Measurements from ENCODE around the gene TLR3. TPM values are rescaled to one million over a fixed set of nuclear protein-coding genes. Genes with fewer than 3 reads are reported as not detected.

TLR3 gene
- total RNA-seq, 2 experiments from 2014 or later, result 0.28 to 0.47 TPM

GRCh38 chr4:186116697-186117096 is 47.7 kb downstream of the TLR3 start:
- Mint-ChIP-seq H3K27me3 (peaks cover 31% of the 10 kb centered on the region), H3K4me3 (no peak overlapping the region), H3K36me3 (ENCODE audit: low read depth) (no peaks in the 10 kb centered on the region), H3K4me1 (ENCODE audit: low read depth) (no peaks in the 10 kb centered on the region), H3K27ac (no peak overlapping the region), H3K9me3 (no peaks in the 10 kb centered on the region)
- H3K27ac ChIP-seq (ENCODE audit: low read depth in 1 of 2, low read length in 2 of 2), result no peak overlapping the region
- TF ChIP-seq CTCF (IDR thresholded peaks at IDR 0.05), result no peak
- ChIA-PET CTCF (no interaction called here), POLR2A (no interaction called here)
- no peaks in the 10 kb centered on the region for H3K9me3 ChIP-seq (ENCODE audit: control insufficient read depth in 1 of 2, insufficient read depth in 1 of 2, low read length in 2 of 2)
- no peaks in the 10 kb centered on the region for H3K4me1 ChIP-seq (ENCODE audit: insufficient read depth, low read length)
- H3K4me3 ChIP-seq (ENCODE audit: low read length), result no peak overlapping the region
- intact Hi-C loops (cut with DNase I, micrococcal nuclease), result no loop called here
- DNase-seq (no peak), ATAC-seq (ENCODE audit: poor library complexity) (no peak)
- peaks cover 8 to 9% of the 10 kb centered on the region in 2 experiments for H3K27me3 ChIP-seq (ENCODE audit: control insufficient read depth in 1 of 2, insufficient read depth in 2 of 2, low read length in 2 of 2)
- no peaks in the 10 kb centered on the region for H3K36me3 ChIP-seq (ENCODE audit: insufficient read depth, low read length)

- no peaks in the 10 kb centered on the region for H3K9me3 ChIP-seq (ENCODE audit: control insufficient read depth in 1 of 2, insufficient read depth in 1 of 2, low read length in 2 of 2)
- no peak overlapping the region for H3K27ac ChIP-seq (ENCODE audit: low read depth in 1 of 2, low read length in 2 of 2)
- DNase-seq, result no peak
- no peaks in the 10 kb centered on the region for H3K36me3 ChIP-seq (ENCODE audit: insufficient read depth, low read length)
- intact Hi-C loops (cut with DNase I, micrococcal nuclease), result no loop called here
- no peak overlapping the region for H3K4me3 ChIP-seq (ENCODE audit: low read length)
- H3K4me3 Mint-ChIP-seq, result no peak overlapping the region
- ATAC-seq (ENCODE audit: poor library complexity), result no peak
- peaks cover 31% of the 10 kb centered on the region for H3K27me3 Mint-ChIP-seq
- no peaks in the 10 kb centered on the region for H3K36me3 Mint-ChIP-seq (ENCODE audit: low read depth)
- no peaks in the 10 kb centered on the region for H3K4me1 ChIP-seq (ENCODE audit: insufficient read depth, low read length)
- H3K9me3 Mint-ChIP-seq, result no peaks in the 10 kb centered on the region
- peaks cover 8 to 9% of the 10 kb centered on the region in 2 experiments for H3K27me3 ChIP-seq (ENCODE audit: control insufficient read depth in 1 of 2, insufficient read depth in 2 of 2, low read length in 2 of 2)
- ChIA-PET POLR2A (interaction anchor here (0.7 kb wide), 1 partner anchor 1441 kb away, joined by 3 read pairs; no protein-coding TSS in a partner anchor), CTCF (no interaction called here)
- H3K27ac Mint-ChIP-seq, result no peak overlapping the region
- H3K4me1 Mint-ChIP-seq (ENCODE audit: low read depth), result no peaks in the 10 kb centered on the region
- no peak for TF ChIP-seq CTCF (IDR thresholded peaks at IDR 0.05)
Measured at GRCh38 chr4:186118582-186118981, 49.6 kb downstream of the TLR3 start.

- ChIA-PET CTCF (no interaction called here), POLR2A (no interaction called here)
- TF ChIP-seq CTCF (IDR thresholded peaks at IDR 0.05), result no peak
- Mint-ChIP-seq H3K9me3 (peaks cover 1% of the 10 kb centered on the region), H3K27ac (no peak overlapping the region), H3K27me3 (peaks cover 31% of the 10 kb centered on the region), H3K4me1 (ENCODE audit: low read depth) (no peaks in the 10 kb centered on the region), H3K4me3 (no peak overlapping the region), H3K36me3 (ENCODE audit: low read depth) (no peaks in the 10 kb centered on the region)
- ATAC-seq (ENCODE audit: poor library complexity) (no peak), DNase-seq (no peak)
- Histone ChIP-seq H3K27me3 (ENCODE audit: control insufficient read depth in 1 of 2, insufficient read depth in 2 of 2, low read length in 2 of 2) (peaks cover 9 to 11% of the 10 kb centered on the region in 2 experiments), H3K36me3 (ENCODE audit: insufficient read depth, low read length) (no peaks in the 10 kb centered on the region), H3K4me1 (ENCODE audit: insufficient read depth, low read length) (no peaks in the 10 kb centered on the region), H3K9me3 (ENCODE audit: control insufficient read depth in 1 of 2, insufficient read depth in 1 of 2, low read length in 2 of 2) (no peaks in the 10 kb centered on the region), H3K4me3 (ENCODE audit: low read length) (no peak overlapping the region), H3K27ac (ENCODE audit: low read depth in 1 of 2, low read length in 2 of 2) (no peak overlapping the region)
- intact Hi-C loops (cut with DNase I, micrococcal nuclease), result no loop called here
Measured at GRCh38 chr4:186121057-186121456, 52.1 kb downstream of the TLR3 start.

Measured in CD4-positive, alpha-beta T cell (primary cell).